Measurements from ENCODE around the gene KRTAP19-1.

DNA sequence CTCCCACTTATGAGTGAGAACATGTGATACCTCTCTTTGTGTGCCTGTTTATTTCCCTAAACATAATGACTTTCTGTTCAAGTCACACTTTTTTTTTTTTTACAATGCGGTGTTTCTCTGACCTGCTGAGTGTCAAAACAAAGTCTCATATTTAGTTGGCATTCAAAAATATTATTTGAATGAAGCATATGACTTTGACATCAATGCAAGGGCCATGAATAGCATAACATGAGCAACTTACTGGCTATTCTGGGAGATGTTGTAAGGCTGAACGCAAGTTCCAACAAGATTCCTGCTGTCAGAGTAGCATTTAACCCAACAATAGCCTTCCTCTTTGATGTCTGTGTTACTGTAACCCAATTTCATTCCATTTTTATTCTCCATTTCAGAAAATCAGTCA is 2.0 kb upstream of the KRTAP19-1 start:
- TF ChIP-seq, protein P1, sequence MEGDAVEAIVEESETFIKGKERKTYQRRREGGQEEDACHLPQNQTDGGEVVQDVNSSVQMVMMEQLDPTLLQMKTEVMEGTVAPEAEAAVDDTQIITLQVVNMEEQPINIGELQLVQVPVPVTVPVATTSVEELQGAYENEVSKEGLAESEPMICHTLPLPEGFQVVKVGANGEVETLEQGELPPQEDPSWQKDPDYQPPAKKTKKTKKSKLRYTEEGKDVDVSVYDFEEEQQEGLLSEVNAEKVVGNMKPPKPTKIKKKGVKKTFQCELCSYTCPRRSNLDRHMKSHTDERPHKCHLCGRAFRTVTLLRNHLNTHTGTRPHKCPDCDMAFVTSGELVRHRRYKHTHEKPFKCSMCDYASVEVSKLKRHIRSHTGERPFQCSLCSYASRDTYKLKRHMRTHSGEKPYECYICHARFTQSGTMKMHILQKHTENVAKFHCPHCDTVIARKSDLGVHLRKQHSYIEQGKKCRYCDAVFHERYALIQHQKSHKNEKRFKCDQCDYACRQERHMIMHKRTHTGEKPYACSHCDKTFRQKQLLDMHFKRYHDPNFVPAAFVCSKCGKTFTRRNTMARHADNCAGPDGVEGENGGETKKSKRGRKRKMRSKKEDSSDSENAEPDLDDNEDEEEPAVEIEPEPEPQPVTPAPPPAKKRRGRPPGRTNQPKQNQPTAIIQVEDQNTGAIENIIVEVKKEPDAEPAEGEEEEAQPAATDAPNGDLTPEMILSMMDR (IDR thresholded peaks at IDR 0.05), result no peak
- TF ChIP-seq POLR2AphosphoS5 (IDR thresholded peaks at IDR 0.05) (no peak), POLR2A (IDR thresholded peaks at IDR 0.05) (no peak)

Data from stomach (tissue), 4 donors.